HG02678 (cell line): ENCODE results near the gene CCNY.

Experiments used
- ATAC-seq: cut with Tn5 transposase; IDR thresholded peaks from one replicate; pipeline ENCODE4 v1.9.1; 2021; ENCODE audit warnings: mild to moderate bottlenecking, moderate library complexity; ENCODE audit not compliant: unreplicated experiment

The CCNY gene

GRCh38 chr10:35423505-35424306 lies 87.4 kb downstream of the CCNY start:
- no peak for ATAC-seq

- ATAC-seq = no peak
Observed at GRCh38 chr10:35424680-35425285, 88.5 kb downstream of the CCNY start.

GRCh38 chr10:35425595-35425994 lies 89.3 kb downstream of the CCNY start:
- ATAC-seq = no peak

GRCh38 chr10:35426657-35427056 lies 90.3 kb downstream of the CCNY start:
- no peak for ATAC-seq

GRCh38 chr10:35427543-35427942 lies 91.2 kb downstream of the CCNY start:
- no peak for ATAC-seq

- no peak for ATAC-seq
Observed at GRCh38 chr10:35428521-35428920, 92.2 kb downstream of the CCNY start.

GRCh38 chr10:35432781-35433338 lies 96.6 kb downstream of the CCNY start:
- no peak for ATAC-seq

GRCh38 chr10:35433851-35434426 lies 97.6 kb downstream of the CCNY start:
- ATAC-seq = no peak

- no peak for ATAC-seq
Observed at GRCh38 chr10:35434533-35434932, 98.2 kb downstream of the CCNY start.

GRCh38 chr10:35435824-35436223 lies 99.5 kb downstream of the CCNY start:
- no peak for ATAC-seq

- no peak for ATAC-seq
Observed at GRCh38 chr10:35437829-35438228, 101.5 kb downstream of the CCNY start.

GRCh38 chr10:35438718-35439571 lies 102.6 kb downstream of the CCNY start:
- ATAC-seq = no peak

- no peak for ATAC-seq
Observed at GRCh38 chr10:35440016-35440415, 103.7 kb downstream of the CCNY start.

- ATAC-seq = no peak
Observed at GRCh38 chr10:35442028-35442427, 105.7 kb downstream of the CCNY start.

GRCh38 chr10:35442592-35442991 lies 106.3 kb downstream of the CCNY start:
- ATAC-seq = no peak

- ATAC-seq = no peak
Observed at GRCh38 chr10:35443858-35444257, 107.5 kb downstream of the CCNY start.

GRCh38 chr10:35445150-35445884 lies 109.0 kb downstream of the CCNY start:
- ATAC-seq = no peak

- no peak for ATAC-seq
Observed at GRCh38 chr10:35446439-35446838, 110.1 kb downstream of the CCNY start.

- ATAC-seq = no peak
Observed at GRCh38 chr10:35447693-35448407, 111.5 kb downstream of the CCNY start.
